Activated T-helper 1 cell treated with anti-CD3 and anti-CD28 coated beads, Interleukin-12 subunit alpha, Interleukin-12 subunit beta, Interleukin-2, Interleukin-4 antibody, amounts not matched to agents 30 ng/mL and 10 ng/mL and 1 ng/mL, durations not matched to agents 14 hours and 24 hours and 36 hours (primary cell): ENCODE results near the gene CEP70. TPM values are rescaled to one million over a fixed set of nuclear protein-coding genes. Genes with fewer than 3 reads are reported as not detected.
"Not testable (repeated sequence)": the region's sequence is repeated elsewhere in the genome, so short reads cannot be mapped to it uniquely, and the experiment has no call there.

Experiments used
- DNase-seq: peaks from one replicate; pipeline ENCODE4 v3.0.0; 2021; ENCODE audit warnings: low spot score
- H3K27ac Mint-ChIP-seq: one replicate; pipeline ENCODE4 v1.8.0; 2021; ENCODE audit warnings: mild to moderate bottlenecking, mixed read lengths
- H3K27me3 Mint-ChIP-seq: one replicate; pipeline ENCODE4 v1.8.0; 2022; ENCODE audit warnings: mild to moderate bottlenecking, moderate library complexity, mixed read lengths; ENCODE audit not compliant: insufficient read depth
- H3K36me3 Mint-ChIP-seq: one replicate; pipeline ENCODE4 v1.8.0; 2021; ENCODE audit warnings: low read depth, mixed read lengths
- H3K4me1 Mint-ChIP-seq: one replicate; pipeline ENCODE4 v1.8.0; 2021; ENCODE audit warnings: low read depth, mixed read lengths
- H3K4me3 Mint-ChIP-seq: one replicate; pipeline ENCODE4 v1.8.0; 2021; ENCODE audit warnings: mild to moderate bottlenecking, moderate library complexity, mixed read lengths
- H3K9me3 Mint-ChIP-seq: one replicate; pipeline ENCODE4 v1.8.0; 2021; ENCODE audit warnings: mixed read lengths
- intact Hi-C: fragments of 100-400 bp; cut with micrococcal nuclease; formaldehyde crosslinking; loops from one replicate; pipeline ENCODE4 v1.15.1; 2024
- total RNA-seq: library from RNA; stranded (reverse); gene quantifications from 2 replicates; pipeline ENCODE4 v1.2.3, GENCODE V29; 2022

The CEP70 gene
- total RNA-seq, 1 donor from 2014 or later = 2.4 TPM

- DNase-seq = no peak
- Mint-ChIP-seq H3K27ac (no peak overlapping the region), H3K4me1 (no peaks in the 10 kb centered on the region), H3K27me3 (peaks cover 3% of the 10 kb centered on the region), H3K9me3 (no peaks in the 10 kb centered on the region), H3K36me3 (no peaks in the 10 kb centered on the region), H3K4me3 (no peak overlapping the region)
- intact Hi-C loops = loop anchor here (5.0 kb wide), 1 partner anchor 457 kb away; no protein-coding TSS in a partner anchor
Measured at GRCh38 chr3:138459619-138460535, 134.2 kb downstream of the CEP70 start.

GRCh38 chr3:138458774-138459499 lies 135.1 kb downstream of the CEP70 start:
- Mint-ChIP-seq H3K36me3 (no peaks in the 10 kb centered on the region), H3K4me3 (no peak overlapping the region), H3K4me1 (no peaks in the 10 kb centered on the region), H3K27me3 (peaks cover 2% of the 10 kb centered on the region), H3K27ac (no peak overlapping the region), H3K9me3 (no peaks in the 10 kb centered on the region)
- intact Hi-C loops = no loop called here
- DNase-seq = no peak

- no peaks in the 10 kb centered on the region for H3K4me1 Mint-ChIP-seq
- H3K4me3 Mint-ChIP-seq = no peak overlapping the region
- DNase-seq = no peak
- peaks cover 2% of the 10 kb centered on the region for H3K27me3 Mint-ChIP-seq
- H3K27ac Mint-ChIP-seq = no peak overlapping the region
- no peaks in the 10 kb centered on the region for H3K9me3 Mint-ChIP-seq
- intact Hi-C loops = no loop called here
- H3K36me3 Mint-ChIP-seq = no peaks in the 10 kb centered on the region
Measured at GRCh38 chr3:138457863-138458735, 136.0 kb downstream of the CEP70 start.

- Mint-ChIP-seq H3K4me3 (no peak overlapping the region), H3K9me3 (no peaks in the 10 kb centered on the region), H3K27me3 (peaks cover 4% of the 10 kb centered on the region), H3K27ac (no peak overlapping the region), H3K36me3 (no peaks in the 10 kb centered on the region), H3K4me1 (no peaks in the 10 kb centered on the region)
- intact Hi-C loops = no loop called here
- DNase-seq = no peak
Measured at GRCh38 chr3:138456961-138457862, 136.8 kb downstream of the CEP70 start.

- H3K27me3 Mint-ChIP-seq = peaks cover 4% of the 10 kb centered on the region
- H3K4me3 Mint-ChIP-seq = no peak overlapping the region
- H3K27ac Mint-ChIP-seq = no peak overlapping the region
- H3K36me3 Mint-ChIP-seq = no peaks in the 10 kb centered on the region
- H3K9me3 Mint-ChIP-seq = no peaks in the 10 kb centered on the region
- intact Hi-C loops = no loop called here
- no peak for DNase-seq
- no peaks in the 10 kb centered on the region for H3K4me1 Mint-ChIP-seq
Measured at GRCh38 chr3:138455801-138456716, 138.0 kb downstream of the CEP70 start.

GRCh38 chr3:138453940-138454339 lies 140.1 kb downstream of the CEP70 start:
- DNase-seq, H3K9me3 Mint-ChIP-seq, intact Hi-C loops, H3K27ac Mint-ChIP-seq, H3K4me3 Mint-ChIP-seq, H3K36me3 Mint-ChIP-seq, H3K4me1 Mint-ChIP-seq, H3K27me3 Mint-ChIP-seq: not testable (repeated sequence)

- H3K4me1 Mint-ChIP-seq = no peaks in the 10 kb centered on the region
- no peak overlapping the region for H3K4me3 Mint-ChIP-seq
- H3K9me3 Mint-ChIP-seq = no peaks in the 10 kb centered on the region
- intact Hi-C loops = no loop called here
- DNase-seq = no peak
- H3K27ac Mint-ChIP-seq = no peak overlapping the region
- peaks cover 6% of the 10 kb centered on the region for H3K27me3 Mint-ChIP-seq
- no peaks in the 10 kb centered on the region for H3K36me3 Mint-ChIP-seq
Measured at GRCh38 chr3:138452436-138452835, 141.6 kb downstream of the CEP70 start.

- Mint-ChIP-seq H3K27me3 (peaks cover 8% of the 10 kb centered on the region), H3K4me3 (no peak overlapping the region), H3K27ac (no peak overlapping the region), H3K9me3 (no peaks in the 10 kb centered on the region), H3K36me3 (no peaks in the 10 kb centered on the region), H3K4me1 (no peaks in the 10 kb centered on the region)
- intact Hi-C loops = no loop called here
- no peak for DNase-seq
Measured at GRCh38 chr3:138451595-138452162, 142.4 kb downstream of the CEP70 start.

- Mint-ChIP-seq H3K36me3 (no peaks in the 10 kb centered on the region), H3K27me3 (peaks cover 8% of the 10 kb centered on the region), H3K4me3 (no peak overlapping the region), H3K4me1 (no peaks in the 10 kb centered on the region), H3K9me3 (no peaks in the 10 kb centered on the region), H3K27ac (no peak overlapping the region)
- DNase-seq = no peak
- intact Hi-C loops = no loop called here
Measured at GRCh38 chr3:138450704-138451424, 143.2 kb downstream of the CEP70 start.

GRCh38 chr3:138450181-138450580 lies 143.9 kb downstream of the CEP70 start:
- H3K27me3 Mint-ChIP-seq = peaks cover 8% of the 10 kb centered on the region
- intact Hi-C loops = no loop called here
- H3K9me3 Mint-ChIP-seq = no peaks in the 10 kb centered on the region
- H3K27ac Mint-ChIP-seq = no peak overlapping the region
- no peaks in the 10 kb centered on the region for H3K36me3 Mint-ChIP-seq
- DNase-seq = no peak
- no peak overlapping the region for H3K4me3 Mint-ChIP-seq
- H3K4me1 Mint-ChIP-seq = no peaks in the 10 kb centered on the region
